Stimulated activated CD8-positive, alpha-beta memory T cell treated with anti-CD3 and anti-CD28 coated beads, Interleukin-15, amount 100 ng/mL, for 24 hours (primary cell): ENCODE data around the gene TRIM65.

Experiments used
- DNase-seq: peaks from one replicate; pipeline ENCODE4 v3.0.0-alpha.2; 2020; ENCODE audit warnings: low read depth

Gene TRIM65

GRCh38 chr17:75917141-75917916, 20.6 kb upstream of the TRIM65 start:
- no peak for DNase-seq

- DNase-seq: no peak
Observed at GRCh38 chr17:75915268-75915667, 18.5 kb upstream of the TRIM65 start.

DNA sequence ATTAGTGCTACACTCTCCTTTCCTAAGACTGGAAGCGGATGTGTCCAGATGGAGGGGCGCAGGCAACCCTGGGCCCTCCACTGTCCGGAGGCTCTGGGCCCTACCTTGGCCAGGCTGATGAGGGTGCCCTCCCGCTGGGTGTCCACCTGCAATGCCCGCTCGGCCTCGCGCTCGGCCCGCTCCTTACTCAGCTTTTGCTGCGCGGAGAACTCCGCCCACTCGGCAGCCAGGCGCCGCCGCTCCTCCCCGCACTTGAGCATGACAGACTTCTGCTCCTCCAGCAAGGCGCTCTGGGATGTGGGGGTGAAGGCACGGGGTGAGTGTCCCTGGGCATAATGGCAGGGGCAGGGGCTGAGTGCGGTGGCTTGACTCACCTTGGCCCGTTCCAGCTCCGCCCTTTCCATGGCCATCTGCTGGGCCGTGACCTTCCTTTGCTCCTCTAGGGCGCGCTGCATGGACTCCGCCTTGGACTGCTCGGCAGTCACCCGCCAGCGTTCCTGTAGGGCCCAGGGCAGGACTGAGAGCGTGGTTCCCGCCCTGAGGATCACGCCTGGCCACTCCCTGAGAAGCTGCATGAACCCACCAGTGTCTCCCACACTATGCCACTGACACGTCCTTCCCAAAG, 18.0 kb upstream of the TRIM65 start:
- DNase-seq: no peak

GRCh38 chr17:75913537-75914210, 16.9 kb upstream of the TRIM65 start:
- DNase-seq: no peak

GRCh38 chr17:75910699-75911098, 13.9 kb upstream of the TRIM65 start:
- no peak for DNase-seq

DNA sequence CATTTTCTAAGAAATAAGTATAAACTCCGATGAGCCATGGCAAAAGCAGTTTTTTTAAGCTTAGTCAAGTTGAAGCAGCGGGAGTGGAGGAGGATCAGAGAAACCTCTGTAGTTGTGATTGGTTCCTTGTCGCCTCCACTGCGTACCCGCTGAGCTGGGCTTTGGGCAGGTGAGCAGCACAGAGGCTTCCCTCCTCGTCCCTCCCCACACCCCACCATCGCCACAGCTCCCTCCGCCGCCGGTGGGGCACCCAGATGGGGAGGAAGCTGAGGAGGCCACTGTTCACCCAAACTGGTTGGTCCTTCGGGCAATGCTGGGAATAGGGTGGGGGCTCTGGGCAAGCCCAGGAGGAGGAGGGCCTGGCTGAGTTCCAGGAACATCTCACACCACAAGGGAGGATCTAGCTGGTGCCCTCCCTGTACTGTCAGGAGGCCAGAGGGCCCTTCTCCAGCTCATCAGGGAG, 13.1 kb upstream of the TRIM65 start:
- no peak for DNase-seq

- DNase-seq: no peak
Observed at GRCh38 chr17:75909051-75909811, 12.5 kb upstream of the TRIM65 start.

- DNase-seq: no peak
Observed at GRCh38 chr17:75908201-75908600, 11.4 kb upstream of the TRIM65 start.

DNA sequence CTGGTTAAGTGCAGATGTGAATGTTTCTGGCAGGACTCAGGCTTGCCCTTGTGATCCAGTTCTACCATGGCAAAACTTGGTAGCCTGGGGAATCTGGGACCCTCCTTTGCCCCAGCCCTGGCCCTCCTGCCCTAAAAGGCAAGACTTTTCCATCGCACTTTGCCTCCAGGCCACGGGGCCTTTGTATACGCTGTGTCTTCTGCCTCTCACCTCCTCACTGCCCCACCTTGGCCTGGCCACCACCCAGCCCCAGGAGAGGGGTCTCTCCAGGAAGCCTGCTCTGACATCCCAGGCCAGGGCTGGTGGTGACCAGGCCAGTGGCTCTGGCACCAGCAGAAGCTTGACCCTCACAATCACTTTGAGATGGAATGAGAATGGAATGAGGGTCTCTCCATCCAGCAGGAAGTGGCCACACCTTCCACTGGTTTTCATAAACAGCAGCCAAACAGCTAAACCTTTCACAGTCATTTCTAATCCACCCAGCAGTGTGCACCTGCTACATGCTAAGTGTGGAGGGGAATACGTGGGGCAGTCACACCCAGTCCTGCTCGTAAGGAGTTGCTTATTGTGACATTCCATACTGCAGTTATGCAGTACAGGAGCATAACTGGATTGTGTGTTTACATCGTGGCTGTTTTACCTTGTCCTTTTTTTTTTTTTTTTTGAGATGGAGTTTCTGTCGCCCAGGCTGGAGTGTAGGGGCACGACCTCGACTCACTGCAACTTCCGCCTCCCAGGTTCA, 9.6 kb upstream of the TRIM65 start:
- DNase-seq: no peak

DNA sequence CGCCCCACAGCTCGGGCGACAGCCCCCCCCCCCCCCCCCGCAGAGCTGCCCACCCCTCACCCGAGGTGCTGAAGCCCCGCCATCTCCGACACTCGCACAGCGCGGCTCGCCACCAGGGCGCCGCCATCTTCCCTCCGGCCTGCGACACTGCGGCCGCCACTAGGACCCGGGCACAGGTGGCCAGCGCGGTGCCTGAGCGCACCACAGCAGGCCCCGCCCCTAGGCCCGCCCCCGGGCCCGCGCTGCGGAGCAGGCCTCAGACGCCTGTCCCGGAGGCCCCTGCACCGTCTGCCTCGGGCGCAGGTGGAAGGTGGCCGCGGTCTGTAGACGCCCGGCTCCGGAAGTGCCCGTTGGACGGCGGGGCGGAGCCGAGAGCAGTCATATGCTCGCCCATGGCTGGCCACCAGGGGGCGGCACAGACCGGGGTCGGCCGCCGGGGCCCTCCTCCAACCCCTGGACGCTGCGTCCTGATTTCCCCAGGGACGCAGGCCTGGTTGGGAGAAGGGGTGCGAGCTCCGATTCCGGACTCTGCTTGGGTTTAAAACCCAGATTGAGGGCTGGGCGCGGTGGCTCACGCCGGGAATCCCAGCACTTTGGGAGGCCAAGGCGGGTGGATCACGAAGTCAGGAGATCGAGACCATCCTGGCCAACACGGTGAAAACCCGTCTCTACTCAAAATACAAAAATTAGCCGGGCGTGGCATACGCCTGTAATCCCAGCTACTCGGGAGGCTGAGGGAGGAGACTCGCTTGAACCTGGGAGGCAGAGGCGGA, 8.2 kb upstream of the TRIM65 start, which contains the start of gene MRPL38:
Gene MRPL38 (minus strand): TSS at position 136 of the 773 bp plus-strand sequence. CDS start 9 bp downstream, at position 127.
- DNase-seq: peak; percentile 90

- DNase-seq: no peak
Observed at GRCh38 chr17:75902406-75902805, 5.7 kb upstream of the TRIM65 start.

DNA sequence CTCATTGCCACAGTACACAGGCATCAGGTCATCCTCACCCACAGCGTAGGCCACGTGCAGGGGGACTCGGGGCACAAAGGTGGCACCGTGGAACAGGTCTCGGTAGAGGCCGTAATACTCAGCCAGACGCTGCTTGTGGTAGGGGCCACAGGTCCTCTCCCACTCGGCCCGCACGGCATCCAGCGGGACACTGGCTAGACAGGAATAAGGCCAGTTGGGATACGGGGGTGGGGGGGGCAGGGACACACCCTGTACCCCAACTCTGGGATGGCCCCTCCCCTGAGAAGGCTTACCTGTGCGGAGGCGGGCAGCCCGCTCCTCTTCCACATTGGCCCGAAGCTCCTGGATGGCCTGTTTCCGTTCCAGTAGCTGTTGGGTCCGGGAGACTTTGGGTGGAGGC, 5.0 kb upstream of the TRIM65 start:
- no peak for DNase-seq

DNA sequence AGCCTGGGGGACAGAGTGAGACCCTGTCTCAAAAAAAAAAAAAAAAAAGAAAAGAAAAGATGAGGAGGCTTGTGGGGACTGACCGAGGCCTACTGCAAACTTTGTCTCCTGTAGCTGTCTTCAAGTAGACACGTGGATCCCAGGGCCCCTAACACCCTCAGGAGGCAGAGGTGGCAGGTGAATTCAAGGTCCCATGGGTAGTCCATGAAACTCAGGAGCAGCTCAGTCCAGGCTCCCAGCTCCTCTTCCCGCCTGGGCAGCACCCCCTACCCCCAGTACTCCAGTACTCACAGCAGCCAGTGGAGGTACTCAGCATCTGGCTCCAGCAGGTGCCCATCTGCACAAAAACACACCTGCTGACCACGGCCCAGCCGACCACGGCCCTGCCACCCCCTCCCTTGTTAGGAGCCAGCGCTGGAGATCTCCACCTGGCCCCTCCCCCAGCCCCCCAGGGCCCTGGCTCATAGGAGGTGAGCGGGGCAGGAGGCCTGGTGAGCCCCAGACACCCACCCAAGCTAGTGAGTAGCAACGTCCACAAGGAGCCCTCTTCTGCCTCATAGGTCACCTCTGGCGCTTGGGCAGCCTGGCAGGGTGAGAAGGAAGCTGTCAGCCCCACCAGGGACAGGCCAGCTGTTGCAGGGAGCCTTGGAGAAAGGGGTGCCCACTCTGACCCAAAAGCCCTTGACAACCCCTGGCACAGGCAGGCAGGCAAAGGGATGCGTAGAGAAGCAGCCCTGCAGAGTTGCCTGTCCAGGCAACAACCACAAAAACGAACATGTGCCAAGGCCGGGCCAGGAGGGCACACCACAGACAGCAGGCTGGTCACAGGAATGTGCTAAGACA, 4.2 kb upstream of the TRIM65 start:
- DNase-seq: no peak

- no peak for DNase-seq
Observed at GRCh38 chr17:75899767-75900468, 3.2 kb upstream of the TRIM65 start.

DNA sequence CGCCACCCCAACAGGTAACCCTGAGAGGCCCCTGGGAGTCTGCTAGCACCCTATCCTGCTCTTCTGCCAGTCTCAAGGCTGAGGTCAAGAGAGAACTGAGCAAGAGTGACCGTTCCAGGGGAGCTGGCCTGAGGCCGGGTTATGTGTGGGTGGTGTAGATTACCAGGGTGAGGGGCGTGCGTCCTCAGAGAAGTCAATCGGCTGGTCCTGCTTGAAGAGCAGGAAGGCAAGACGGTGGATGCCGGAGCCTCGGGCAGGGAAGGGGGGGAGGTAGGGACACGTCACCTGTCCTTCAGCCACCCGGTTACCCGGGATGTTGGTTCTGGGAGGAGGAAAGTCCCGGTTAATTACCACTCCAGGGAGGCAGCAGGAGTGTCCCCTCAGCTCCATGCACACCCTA, 2.6 kb upstream of the TRIM65 start:
- no peak for DNase-seq

DNA sequence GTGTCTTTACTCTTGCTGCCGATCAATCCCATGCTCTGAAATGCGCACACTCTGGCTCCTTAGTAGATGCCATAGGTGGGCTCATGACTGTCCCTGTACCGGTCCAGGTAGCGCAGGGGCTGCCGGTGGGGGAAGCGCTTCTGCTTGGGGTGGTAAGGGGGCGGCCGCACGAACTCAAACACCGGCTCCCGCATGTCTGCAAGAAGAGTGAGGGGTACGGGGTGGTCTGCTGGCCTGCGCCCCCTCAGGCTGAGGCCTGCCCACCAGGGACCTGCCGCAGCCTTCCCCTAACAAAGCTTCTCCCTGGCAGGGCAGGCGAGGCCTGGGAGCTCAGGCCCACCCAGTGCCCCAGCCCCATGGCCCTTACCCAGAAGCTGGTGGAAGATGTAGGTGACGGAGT, 2.0 kb upstream of the TRIM65 start:
- DNase-seq: no peak

DNA sequence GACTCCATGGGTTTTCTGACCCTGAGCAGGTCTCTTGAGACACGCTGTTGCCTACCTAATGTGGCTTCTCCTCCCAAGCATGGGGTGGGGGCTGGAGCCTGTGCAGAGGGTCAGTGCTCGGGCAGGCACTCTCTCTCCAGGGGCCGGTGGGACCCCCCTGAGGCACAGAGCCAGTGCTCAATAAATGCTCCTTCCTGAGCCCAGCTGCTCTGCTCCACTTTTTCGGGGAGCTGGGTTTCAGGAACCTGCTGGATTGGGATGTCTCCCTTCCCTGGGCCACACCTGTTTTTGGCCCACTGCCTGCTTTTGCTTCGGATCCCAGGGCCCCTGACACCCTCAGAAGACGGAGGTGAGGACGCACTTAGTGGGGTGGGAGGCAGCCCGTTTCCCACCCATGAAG, 1.3 kb upstream of the TRIM65 start:
- DNase-seq: no peak

DNA sequence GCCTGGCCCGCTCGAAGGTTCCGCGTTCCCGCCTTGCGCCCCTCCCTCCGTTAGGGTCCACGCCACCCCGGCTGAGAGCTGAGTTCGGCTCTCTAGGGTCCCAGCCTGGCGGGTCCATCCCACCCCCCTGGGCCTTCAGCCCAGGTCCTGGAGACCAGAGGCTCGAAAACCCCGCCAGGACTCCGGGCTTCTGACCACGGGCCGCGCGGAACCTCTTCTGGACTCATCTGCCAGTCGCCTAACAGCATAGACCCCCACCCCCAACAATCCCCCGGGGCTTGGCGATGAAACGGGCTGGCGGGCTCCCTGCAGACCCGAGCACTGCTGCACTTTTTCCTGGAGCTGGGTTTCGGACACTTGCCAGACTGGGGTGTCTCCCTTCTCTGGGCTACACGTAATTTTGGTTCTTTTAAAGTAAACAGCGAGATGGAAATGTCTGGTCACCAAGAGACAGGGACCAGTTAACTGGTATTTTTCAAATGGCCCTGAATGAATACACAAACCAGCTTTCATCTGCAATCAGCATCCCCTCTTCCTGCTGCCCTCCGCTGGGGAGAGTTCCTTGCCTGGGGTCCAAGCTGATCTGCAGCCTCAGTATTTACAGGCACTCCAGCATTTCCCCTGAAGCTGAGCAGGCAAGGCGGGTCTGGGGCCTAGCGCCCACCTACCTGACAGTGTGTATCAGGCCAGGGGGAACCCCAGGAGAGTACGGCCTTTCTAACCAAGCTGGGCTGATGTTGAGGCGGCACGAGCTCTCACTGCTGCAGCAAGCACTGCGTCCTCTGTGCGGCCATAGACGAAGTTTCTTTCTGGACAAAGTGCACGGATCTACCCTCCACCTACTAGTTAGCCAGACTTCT, 639 bp upstream of the TRIM65 start:
- DNase-seq: no peak
